D721Med (cell line): Measurements from ENCODE around the gene TPM2.

ENCODE experiments used
- DNase-seq: peaks from one replicate; pipeline ENCODE4 v3.0.0; 2011; ENCODE audit warnings: low spot score; ENCODE audit not compliant: insufficient read length
- FAIRE-seq: peaks from 2 replicates; lab custom pipeline; 2011; peaks lifted over from hg19 to GRCh38; lab: Jason Lieb, UNC
- TF ChIP-seq, protein P1 (sequence below): IDR thresholded peaks from 2 replicates; pipeline ENCODE4 v1.5.1; 2012; ENCODE audit warnings: mild to moderate bottlenecking, control low read depth; ENCODE audit not compliant: insufficient read depth; ENCODE audit errors: missing control alignments

TPM2 gene

GRCh38 chr9:35696520-35697215, 6.9 kb upstream of the TPM2 start:
- FAIRE-seq (no peak), DNase-seq (peak; percentile 60)
- TF ChIP-seq, protein P1, sequence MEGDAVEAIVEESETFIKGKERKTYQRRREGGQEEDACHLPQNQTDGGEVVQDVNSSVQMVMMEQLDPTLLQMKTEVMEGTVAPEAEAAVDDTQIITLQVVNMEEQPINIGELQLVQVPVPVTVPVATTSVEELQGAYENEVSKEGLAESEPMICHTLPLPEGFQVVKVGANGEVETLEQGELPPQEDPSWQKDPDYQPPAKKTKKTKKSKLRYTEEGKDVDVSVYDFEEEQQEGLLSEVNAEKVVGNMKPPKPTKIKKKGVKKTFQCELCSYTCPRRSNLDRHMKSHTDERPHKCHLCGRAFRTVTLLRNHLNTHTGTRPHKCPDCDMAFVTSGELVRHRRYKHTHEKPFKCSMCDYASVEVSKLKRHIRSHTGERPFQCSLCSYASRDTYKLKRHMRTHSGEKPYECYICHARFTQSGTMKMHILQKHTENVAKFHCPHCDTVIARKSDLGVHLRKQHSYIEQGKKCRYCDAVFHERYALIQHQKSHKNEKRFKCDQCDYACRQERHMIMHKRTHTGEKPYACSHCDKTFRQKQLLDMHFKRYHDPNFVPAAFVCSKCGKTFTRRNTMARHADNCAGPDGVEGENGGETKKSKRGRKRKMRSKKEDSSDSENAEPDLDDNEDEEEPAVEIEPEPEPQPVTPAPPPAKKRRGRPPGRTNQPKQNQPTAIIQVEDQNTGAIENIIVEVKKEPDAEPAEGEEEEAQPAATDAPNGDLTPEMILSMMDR: peak; percentile 78

DNA sequence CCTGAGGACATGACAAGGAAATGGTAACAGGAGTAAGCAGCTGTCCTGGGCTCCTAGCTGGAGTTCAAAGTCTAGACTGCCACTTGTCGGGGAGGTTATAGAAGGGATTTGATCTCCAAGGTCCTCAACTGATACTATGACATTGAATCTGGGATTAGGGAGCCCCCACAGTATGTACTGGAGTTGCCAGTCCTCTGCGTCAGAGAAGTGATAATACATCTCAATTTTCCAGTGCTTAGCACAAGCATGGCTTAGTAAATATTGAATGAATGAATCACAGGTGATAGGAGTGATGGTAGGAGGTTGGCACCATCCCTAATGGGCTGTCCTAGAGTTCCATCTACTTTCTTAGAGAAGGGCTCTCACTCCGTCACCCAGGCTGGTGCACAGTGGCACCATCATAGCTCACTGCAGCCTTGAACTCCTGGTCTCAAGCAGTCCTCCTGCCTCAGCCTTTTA, 6.2 kb upstream of the TPM2 start:
- TF ChIP-seq, protein P1: no peak
- no peak for DNase-seq
- no peak for FAIRE-seq

GRCh38 chr9:35691757-35692301, 2.1 kb upstream of the TPM2 start:
- FAIRE-seq: no peak
- TF ChIP-seq, protein P1: no peak
- DNase-seq: no peak

DNA sequence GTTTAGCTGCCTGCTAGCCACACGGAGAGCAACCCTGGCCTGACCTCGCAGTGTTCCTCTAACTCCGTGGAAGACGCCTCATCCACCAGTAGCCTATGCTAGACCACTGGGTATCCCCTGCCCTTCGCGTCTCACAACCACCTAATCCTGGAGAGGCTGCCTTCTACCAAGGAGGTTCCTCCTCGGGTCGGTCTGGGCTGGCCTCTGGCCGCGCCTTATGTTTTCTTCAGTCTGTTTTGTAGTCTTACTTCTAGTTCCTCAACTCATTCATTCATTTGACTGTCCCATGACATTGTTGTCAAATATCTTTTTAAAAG, 1.6 kb upstream of the TPM2 start:
- TF ChIP-seq, protein P1: no peak
- no peak for FAIRE-seq
- no peak for DNase-seq

GRCh38 chr9:35690614-35691333, 1.0 kb upstream of the TPM2 start:
- no peak for FAIRE-seq
- TF ChIP-seq, protein P1: no peak
- DNase-seq: peak; percentile 52

- TF ChIP-seq, protein P1: no peak
- no peak for FAIRE-seq
Observed at GRCh38 chr9:35690294-35690613, 529 bp upstream of the TPM2 start.

More at GRCh38 chr9:35690294-35690613, 529 bp upstream of the TPM2 start:
- DNase-seq: no peak
